Loucy (cell line): ENCODE data around the gene GCLC.

Source experiments
- H2AFZ ChIP-seq: fragments of 200-600 bp; sonication (generic); 2 replicates; pipeline ENCODE4 v1.6.0; 2016; ENCODE audit warnings: antibody characterized with exemption, mild to moderate bottlenecking, low read length, moderate library complexity
- H3F3A ChIP-seq: fragments of 200-600 bp; 2 replicates; pipeline ENCODE4 v1.6.0; 2016; ENCODE audit warnings: antibody characterized with exemption, low read depth, mild to moderate bottlenecking
- H3K27me3 ChIP-seq: fragments of 200-600 bp; sonication (generic); 2 replicates; pipeline ENCODE4 v1.6.1; 2014; ENCODE audit warnings: low read length, mild to moderate bottlenecking; ENCODE audit not compliant: insufficient read depth, poor library complexity, severe bottlenecking
- H3K36me3 ChIP-seq: fragments of 200-600 bp; sonication (generic); 2 replicates; pipeline ENCODE4 v1.6.1; 2016; ENCODE audit warnings: low read length; ENCODE audit not compliant: insufficient read depth
- H3K4me1 ChIP-seq: fragments of 200-600 bp; sonication (generic); 2 replicates; pipeline ENCODE4 v1.5.1; 2014; ENCODE audit warnings: low read length, mild to moderate bottlenecking; ENCODE audit not compliant: insufficient read depth, poor library complexity, severe bottlenecking
- H3K4me2 ChIP-seq: fragments of 200-600 bp; sonication (generic); 2 replicates; pipeline ENCODE4 v1.6.0; 2014; ENCODE audit warnings: antibody characterized with exemption, low read length, low read depth, mild to moderate bottlenecking; ENCODE audit not compliant: poor library complexity, severe bottlenecking
- H3K4me3 ChIP-seq: fragments of 200-600 bp; sonication (generic); 2 replicates; pipeline ENCODE4 v1.5.1; 2014; ENCODE audit warnings: low read length, mild to moderate bottlenecking, mixed read lengths; ENCODE audit not compliant: poor library complexity, severe bottlenecking
- H3K79me2 ChIP-seq: fragments of 200-600 bp; sonication (generic); 2 replicates; pipeline ENCODE4 v1.6.1; 2014; ENCODE audit warnings: low read length; ENCODE audit not compliant: insufficient read depth
- H3K9ac ChIP-seq: fragments of 200-600 bp; sonication (generic); 2 replicates; pipeline ENCODE4 v1.6.0; 2014; ENCODE audit warnings: mild to moderate bottlenecking, low read depth, low read length, moderate library complexity; ENCODE audit not compliant: poor library complexity, severe bottlenecking
- H3K9me2 ChIP-seq: fragments of 200-600 bp; sonication (generic); replicated peaks from 2 replicates; pipeline ENCODE4 v1.6.1; 2016; ENCODE audit warnings: low read depth, low read length, mixed read lengths
- H3K9me3 ChIP-seq: fragments of 200-600 bp; sonication (generic); 2 replicates; pipeline ENCODE4 v1.6.1; 2014; ENCODE audit warnings: mild to moderate bottlenecking, antibody characterized with exemption, low read length, low read depth; ENCODE audit not compliant: insufficient read depth
- H4K20me1 ChIP-seq: fragments of 200-600 bp; sonication (generic); 2 replicates; pipeline ENCODE4 v1.6.0; 2014; ENCODE audit warnings: antibody characterized with exemption, low read length, mild to moderate bottlenecking; ENCODE audit not compliant: insufficient read depth, poor library complexity, severe bottlenecking
- EZH2phosphoT487 ChIP-seq: fragments of 200-600 bp; IDR thresholded peaks from 2 replicates; pipeline ENCODE4 v1.6.1; 2018; ENCODE audit warnings: antibody characterized with exemption, mild to moderate bottlenecking, moderate library complexity, borderline replicate concordance
- TF ChIP-seq, protein P1 (sequence below): fragments of 200-600 bp; sonication (generic); conservative IDR thresholded peaks from 2 replicates; pipeline ENCODE4 v1.5.1; 2014; ENCODE audit warnings: mild to moderate bottlenecking, antibody characterized with exemption, low read length

GCLC gene

DNA sequence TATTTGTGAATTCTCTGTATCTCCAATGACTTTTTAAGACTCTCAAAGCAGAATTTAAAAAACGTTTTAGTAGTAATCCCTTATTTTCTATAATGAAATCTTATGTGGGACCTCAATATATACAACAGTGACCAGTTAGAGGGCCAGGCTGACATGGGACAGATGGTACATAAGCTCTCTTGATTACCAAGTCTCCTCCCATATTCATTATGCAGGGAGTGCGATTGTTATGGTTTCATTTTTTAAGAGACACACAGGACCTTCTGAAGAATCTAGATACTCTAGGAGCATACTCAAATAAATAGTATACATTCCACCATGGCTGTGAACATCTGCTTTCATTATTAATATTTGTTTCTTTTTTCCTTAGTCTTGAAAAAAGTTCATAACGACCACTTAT lies 43.5 kb downstream of the GCLC start:
- TF ChIP-seq, protein P1, sequence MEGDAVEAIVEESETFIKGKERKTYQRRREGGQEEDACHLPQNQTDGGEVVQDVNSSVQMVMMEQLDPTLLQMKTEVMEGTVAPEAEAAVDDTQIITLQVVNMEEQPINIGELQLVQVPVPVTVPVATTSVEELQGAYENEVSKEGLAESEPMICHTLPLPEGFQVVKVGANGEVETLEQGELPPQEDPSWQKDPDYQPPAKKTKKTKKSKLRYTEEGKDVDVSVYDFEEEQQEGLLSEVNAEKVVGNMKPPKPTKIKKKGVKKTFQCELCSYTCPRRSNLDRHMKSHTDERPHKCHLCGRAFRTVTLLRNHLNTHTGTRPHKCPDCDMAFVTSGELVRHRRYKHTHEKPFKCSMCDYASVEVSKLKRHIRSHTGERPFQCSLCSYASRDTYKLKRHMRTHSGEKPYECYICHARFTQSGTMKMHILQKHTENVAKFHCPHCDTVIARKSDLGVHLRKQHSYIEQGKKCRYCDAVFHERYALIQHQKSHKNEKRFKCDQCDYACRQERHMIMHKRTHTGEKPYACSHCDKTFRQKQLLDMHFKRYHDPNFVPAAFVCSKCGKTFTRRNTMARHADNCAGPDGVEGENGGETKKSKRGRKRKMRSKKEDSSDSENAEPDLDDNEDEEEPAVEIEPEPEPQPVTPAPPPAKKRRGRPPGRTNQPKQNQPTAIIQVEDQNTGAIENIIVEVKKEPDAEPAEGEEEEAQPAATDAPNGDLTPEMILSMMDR = no peak
- no peak for TF ChIP-seq EZH2phosphoT487
- Histone ChIP-seq H3K9ac (no peak overlapping the region), H3F3A (no peaks in the 10 kb centered on the region), H3K36me3 (peaks cover 76% of the 10 kb centered on the region; the same call in 1 of the 2 replicates), H3K27me3 (no peaks in the 10 kb centered on the region), H3K4me2 (no peak overlapping the region), H3K9me2 (no peaks in the 10 kb centered on the region), H3K4me1 (no peaks in the 10 kb centered on the region), H3K79me2 (no peaks in the 10 kb centered on the region), H3K4me3 (no peak overlapping the region), H2AFZ (no peak overlapping the region), H4K20me1 (no peaks in the 10 kb centered on the region), H3K9me3 (no peaks in the 10 kb centered on the region)

DNA sequence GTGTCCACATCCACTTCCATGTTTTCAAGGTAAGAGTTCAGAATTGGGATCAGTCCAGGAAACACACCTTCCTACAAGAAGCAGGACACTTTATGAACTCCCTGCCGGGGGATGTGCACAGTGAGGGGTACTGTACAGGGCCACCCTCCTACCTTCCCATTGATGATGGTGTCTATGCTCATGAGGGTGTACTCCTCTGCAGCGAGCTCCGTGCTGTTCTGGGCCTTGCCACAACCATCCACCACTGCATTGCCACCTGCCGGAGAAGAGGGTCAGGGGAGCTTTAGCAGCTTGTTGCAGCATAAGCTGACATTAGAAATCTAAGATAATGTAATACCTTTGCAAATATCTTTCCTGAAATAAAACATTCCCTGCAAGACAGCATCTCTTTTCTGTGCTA lies 44.8 kb downstream of the GCLC start:
- Histone ChIP-seq H3K27me3 (no peaks in the 10 kb centered on the region), H3K36me3 (peaks cover 63% of the 10 kb centered on the region; the same call in 1 of the 2 replicates), H3K9me2 (no peaks in the 10 kb centered on the region), H3K4me3 (no peak overlapping the region), H3K4me2 (no peak overlapping the region), H4K20me1 (no peaks in the 10 kb centered on the region), H3K79me2 (no peaks in the 10 kb centered on the region), H2AFZ (no peak overlapping the region), H3K4me1 (no peaks in the 10 kb centered on the region), H3K9ac (no peak overlapping the region), H3K9me3 (no peaks in the 10 kb centered on the region), H3F3A (no peaks in the 10 kb centered on the region)
- TF ChIP-seq, protein P1 = no peak
- no peak for TF ChIP-seq EZH2phosphoT487

DNA sequence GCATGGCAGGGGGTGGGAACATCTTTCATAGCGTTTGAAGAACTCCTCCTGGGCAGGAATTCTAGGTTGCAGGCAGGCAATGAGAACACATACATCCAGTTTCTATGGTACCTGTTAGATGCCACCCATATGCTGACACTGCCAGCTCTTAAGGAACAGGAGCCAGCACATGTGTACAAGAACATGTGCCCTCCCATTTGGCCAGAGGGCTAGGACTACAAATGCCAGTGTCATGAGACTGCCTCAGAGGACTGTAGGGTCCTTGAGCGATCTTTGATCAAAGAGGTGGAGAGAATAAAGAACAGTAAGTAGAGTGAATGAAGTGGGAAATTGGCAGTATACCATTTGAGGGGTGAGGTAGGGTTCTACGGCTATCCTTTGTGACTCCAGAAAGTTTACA lies 45.8 kb downstream of the GCLC start:
- Histone ChIP-seq H3K27me3 (no peaks in the 10 kb centered on the region), H3K9ac (no peak overlapping the region), H3K79me2 (no peaks in the 10 kb centered on the region), H3K9me2 (no peaks in the 10 kb centered on the region), H3K36me3 (peaks cover 53% of the 10 kb centered on the region; the same call in 1 of the 2 replicates), H2AFZ (no peak overlapping the region), H4K20me1 (no peaks in the 10 kb centered on the region), H3K9me3 (no peaks in the 10 kb centered on the region), H3K4me2 (no peak overlapping the region), H3K4me1 (no peaks in the 10 kb centered on the region), H3F3A (no peaks in the 10 kb centered on the region), H3K4me3 (no peak overlapping the region)
- TF ChIP-seq, protein P1 = no peak
- no peak for TF ChIP-seq EZH2phosphoT487
